NB4 (cell line): Measurements from ENCODE around the gene ZNF554.
A peak's percentile ranks its signal among the peaks of the same experiment; 100 is the strongest.

ENCODE experiments used
- DNase-seq: peaks from one replicate; pipeline ENCODE4 v3.0.0; 2010; ENCODE audit warnings: low read depth
- H3K4me3 ChIP-seq: one replicate; pipeline ENCODE4 v1.5.1; 2011; ENCODE audit warnings: mild to moderate bottlenecking, low read depth, low read length, moderate library complexity
- CTCF ChIP-seq: IDR thresholded peaks from one replicate; pipeline ENCODE4 v1.5.1; 2012; ENCODE audit warnings: low read depth, low read length
- MAX ChIP-seq: IDR thresholded peaks from 2 replicates; pipeline ENCODE4 v1.6.1; 2011; ENCODE audit warnings: low read depth, low read length
- MYC ChIP-seq: IDR thresholded peaks from 2 replicates; pipeline ENCODE4 v1.6.1; 2011; ENCODE audit warnings: low read depth, low read length
- POLR2A ChIP-seq: IDR thresholded peaks from 2 replicates; pipeline ENCODE4 v1.6.1; 2011; ENCODE audit warnings: mild to moderate bottlenecking; ENCODE audit not compliant: insufficient read length; ENCODE audit errors: extremely low read depth

The ZNF554 gene

GRCh38 chr19:2827840-2828489, 8.3 kb downstream of the ZNF554 start:
- DNase-seq: peak; percentile 70
- TF ChIP-seq CTCF (no peak), MAX (no peak), POLR2A (no peak), MYC (no peak)
- H3K4me3 ChIP-seq: no peak overlapping the region

GRCh38 chr19:2834294-2834871, 14.7 kb downstream of the ZNF554 start:
- H3K4me3 ChIP-seq: no peak overlapping the region
- DNase-seq: no peak
- TF ChIP-seq CTCF: no peak
- TF ChIP-seq POLR2A: no peak
- no peak for TF ChIP-seq MYC
- no peak for TF ChIP-seq MAX

GRCh38 chr19:2837430-2837829, 17.8 kb downstream of the ZNF554 start:
- TF ChIP-seq CTCF (no peak), MAX (no peak), POLR2A (no peak), MYC (no peak)
- H3K4me3 ChIP-seq: no peak overlapping the region
- DNase-seq: no peak

- DNase-seq: peak; percentile 97
- TF ChIP-seq MAX: no peak; the same call in none of the 2 replicates
- peak; percentile 14 for TF ChIP-seq CTCF
- 0 out of 2 replicates have a peak, but pooled peaks have one; percentile 17 for TF ChIP-seq MYC
- TF ChIP-seq POLR2A: peak; percentile 27
- H3K4me3 ChIP-seq: peak within 1 kb of the TSS; percentile 60
These were observed 21.4 kb downstream of the ZNF554 start, which contains the start of gene ZNF555 for GRCh38 chr19:2840794-2841791. Gene ZNF555, plus strand, starts transcription at chr19:2841475. Its CDS starts 98 bp downstream, at chr19:2841573.

- H3K4me3 ChIP-seq: peak overlapping the region; percentile 60
- DNase-seq: peak; percentile 30
- TF ChIP-seq MYC (no peak), POLR2A (no peak), MAX (no peak), CTCF (no peak)
These were observed 22.3 kb downstream of the ZNF554 start for GRCh38 chr19:2841855-2842574.
